ENCODE results near the gene AKNA.

DNA sequence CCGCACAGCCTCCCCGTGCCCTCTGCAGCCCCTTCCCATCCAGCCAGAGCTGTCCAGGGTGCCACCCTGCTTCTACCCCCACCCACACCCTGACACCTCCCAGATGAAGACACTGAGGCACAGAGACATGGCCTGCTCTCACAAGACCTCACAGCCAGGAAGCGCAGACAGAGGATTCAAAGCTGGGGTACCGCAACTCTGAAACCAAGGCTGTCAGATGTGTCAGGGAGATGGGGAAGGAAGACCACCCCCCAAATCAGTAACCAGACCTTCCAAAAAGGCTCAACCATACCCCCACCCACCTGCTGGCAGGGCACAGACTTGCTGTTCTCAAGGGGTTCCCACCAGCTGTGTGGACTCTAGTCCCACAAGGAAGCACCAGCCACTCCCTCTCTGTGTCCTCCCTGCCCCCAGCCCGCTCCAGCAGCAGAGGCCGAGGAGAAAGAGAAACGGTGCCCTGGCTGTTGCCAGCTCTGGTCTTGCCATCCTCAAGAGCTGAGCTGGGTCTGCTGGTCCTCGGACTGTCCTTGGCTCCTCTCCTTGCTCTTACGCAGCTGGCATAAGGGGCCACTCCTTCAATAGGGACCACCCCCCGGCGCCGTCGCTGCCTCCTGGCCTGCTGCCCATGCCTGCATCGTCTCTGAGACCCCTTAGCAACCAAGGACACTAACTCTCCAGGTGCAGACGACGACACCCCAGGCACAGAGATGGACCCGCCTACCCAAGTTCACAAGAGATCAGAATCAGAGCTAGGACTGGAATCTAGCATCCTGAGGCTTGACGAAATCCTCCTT lies 699 bp downstream of the AKNA start:
- TF ChIP-seq EZH2 (IDR thresholded peaks at IDR 0.05; ENCODE audit: low read depth) (no peak), CTCF (conservative IDR thresholded peaks at IDR 0.05) (no peak)

All from PC-9 (cell line).